Thyroid gland (tissue), 4 donors: ENCODE results near the gene CALY.

Experiments
- POLR2A ChIP-seq, 2 donors: fragments of 450-650 bp; IDR thresholded peaks; one replicate each; pipeline ENCODE4 v1.6.1; 2017; ENCODE audit warnings: antibody characterized with exemption in 2 of 2, mild to moderate bottlenecking in 2 of 2, moderate library complexity in 1 of 2
- TF ChIP-seq, protein P1 (sequence below), 6 experiments: fragments of 200-600 bp in 3 of 6; fragments of 450-650 bp in 3 of 6; sonication (generic) in 3 of 6; IDR thresholded peaks; one replicate each; pipeline ENCODE4 v1.5.1; 2016 to 2019; ENCODE audit warnings: antibody characterized with exemption in 6 of 6, mild to moderate bottlenecking in 2 of 6, inconsistent platforms in 1 of 6, moderate library complexity in 1 of 6

DNA sequence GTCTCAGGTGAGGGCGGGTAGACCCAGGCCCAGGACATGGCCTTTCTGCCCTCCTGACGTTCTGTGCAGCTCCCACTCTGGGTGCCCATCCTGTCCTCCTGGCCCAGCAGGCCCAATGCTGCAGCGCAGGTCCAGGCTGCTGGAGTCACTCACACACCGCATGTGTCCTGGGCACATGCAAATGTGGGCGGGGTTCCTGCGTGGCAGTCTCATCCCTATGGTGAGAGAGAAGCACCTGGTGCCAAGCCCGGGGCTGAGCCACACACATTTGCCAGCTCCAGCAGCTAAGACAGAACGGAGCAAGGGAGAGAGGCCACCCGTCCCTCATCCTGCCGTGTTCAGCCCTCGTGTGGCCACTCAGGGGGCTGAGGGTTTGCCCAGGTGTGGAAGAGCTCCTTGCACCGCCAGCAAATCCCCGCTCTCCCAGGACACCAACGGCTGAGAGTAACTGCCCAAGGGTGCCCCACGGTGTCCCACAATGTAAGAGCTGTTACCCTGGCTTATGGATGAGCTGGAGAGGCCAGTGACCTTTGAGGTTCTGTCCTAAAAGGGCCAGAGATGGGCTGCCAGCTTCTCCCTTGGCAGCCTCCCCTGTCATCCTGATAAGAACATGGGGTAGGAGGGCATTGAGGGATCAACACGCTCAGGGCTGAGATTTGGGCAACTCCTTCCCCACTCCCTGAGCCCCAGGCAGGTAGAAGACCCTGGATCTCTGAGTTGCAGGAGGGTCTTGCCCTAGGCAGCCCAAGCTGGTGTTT, 16.7 kb upstream of the CALY start:
- no peak for TF ChIP-seq POLR2A (IDR thresholded peaks at IDR 0.05)
- TF ChIP-seq, protein P1, sequence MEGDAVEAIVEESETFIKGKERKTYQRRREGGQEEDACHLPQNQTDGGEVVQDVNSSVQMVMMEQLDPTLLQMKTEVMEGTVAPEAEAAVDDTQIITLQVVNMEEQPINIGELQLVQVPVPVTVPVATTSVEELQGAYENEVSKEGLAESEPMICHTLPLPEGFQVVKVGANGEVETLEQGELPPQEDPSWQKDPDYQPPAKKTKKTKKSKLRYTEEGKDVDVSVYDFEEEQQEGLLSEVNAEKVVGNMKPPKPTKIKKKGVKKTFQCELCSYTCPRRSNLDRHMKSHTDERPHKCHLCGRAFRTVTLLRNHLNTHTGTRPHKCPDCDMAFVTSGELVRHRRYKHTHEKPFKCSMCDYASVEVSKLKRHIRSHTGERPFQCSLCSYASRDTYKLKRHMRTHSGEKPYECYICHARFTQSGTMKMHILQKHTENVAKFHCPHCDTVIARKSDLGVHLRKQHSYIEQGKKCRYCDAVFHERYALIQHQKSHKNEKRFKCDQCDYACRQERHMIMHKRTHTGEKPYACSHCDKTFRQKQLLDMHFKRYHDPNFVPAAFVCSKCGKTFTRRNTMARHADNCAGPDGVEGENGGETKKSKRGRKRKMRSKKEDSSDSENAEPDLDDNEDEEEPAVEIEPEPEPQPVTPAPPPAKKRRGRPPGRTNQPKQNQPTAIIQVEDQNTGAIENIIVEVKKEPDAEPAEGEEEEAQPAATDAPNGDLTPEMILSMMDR (IDR thresholded peaks at IDR 0.05) = no peak
